ENCODE results near the gene AMBRA1. TPM values are rescaled to one million over a fixed set of nuclear protein-coding genes. Genes with fewer than 3 reads are reported as not detected.
A peak's percentile ranks its signal among the peaks of the same experiment; 100 is the strongest.

The AMBRA1 gene
- polyA plus RNA-seq, 1 experiment: 12.8 TPM

DNA sequence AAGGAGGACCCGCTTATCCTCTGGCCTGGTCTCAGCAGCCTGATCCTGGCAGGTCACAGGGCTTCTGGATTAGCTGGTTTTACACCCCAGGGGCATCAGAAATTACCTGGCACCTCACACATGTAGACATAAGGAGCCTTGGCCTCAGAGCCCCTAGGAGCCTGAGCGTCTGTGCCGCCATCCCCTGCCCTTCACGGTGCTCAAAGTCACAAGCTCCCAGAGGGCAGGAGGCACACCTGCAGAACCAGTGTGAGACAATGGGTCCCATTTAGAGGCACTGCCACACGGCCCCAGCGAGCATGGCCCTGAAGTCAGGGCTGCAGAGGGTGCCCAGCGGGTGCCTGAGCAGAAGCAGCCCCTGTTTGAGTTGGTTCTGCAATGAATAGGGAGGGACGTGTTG, 242.7 kb downstream of the AMBRA1 start:
- Histone ChIP-seq H3K4me3 (ENCODE audit: low read depth, low read length) (no peak overlapping the region), H3K27me3 (ENCODE audit: control insufficient read depth, insufficient read depth, low read length) (no peaks in the 10 kb centered on the region), H3K36me3 (ENCODE audit: control insufficient read depth, insufficient read depth, low read length) (peaks cover 2% of the 10 kb centered on the region; the same call in 1 of the 2 replicates)
- no peak for DNase-seq (ENCODE audit: low read depth)
- ChIA-PET POLR2A (no interaction called here), CTCF (interaction anchor here (1.2 to 11.0 kb wide), 4 partner anchors 12 to 37 kb away, joined by 4 to 162 read pairs (median 7); no protein-coding TSS in a partner anchor)
- TF ChIP-seq, protein P1, sequence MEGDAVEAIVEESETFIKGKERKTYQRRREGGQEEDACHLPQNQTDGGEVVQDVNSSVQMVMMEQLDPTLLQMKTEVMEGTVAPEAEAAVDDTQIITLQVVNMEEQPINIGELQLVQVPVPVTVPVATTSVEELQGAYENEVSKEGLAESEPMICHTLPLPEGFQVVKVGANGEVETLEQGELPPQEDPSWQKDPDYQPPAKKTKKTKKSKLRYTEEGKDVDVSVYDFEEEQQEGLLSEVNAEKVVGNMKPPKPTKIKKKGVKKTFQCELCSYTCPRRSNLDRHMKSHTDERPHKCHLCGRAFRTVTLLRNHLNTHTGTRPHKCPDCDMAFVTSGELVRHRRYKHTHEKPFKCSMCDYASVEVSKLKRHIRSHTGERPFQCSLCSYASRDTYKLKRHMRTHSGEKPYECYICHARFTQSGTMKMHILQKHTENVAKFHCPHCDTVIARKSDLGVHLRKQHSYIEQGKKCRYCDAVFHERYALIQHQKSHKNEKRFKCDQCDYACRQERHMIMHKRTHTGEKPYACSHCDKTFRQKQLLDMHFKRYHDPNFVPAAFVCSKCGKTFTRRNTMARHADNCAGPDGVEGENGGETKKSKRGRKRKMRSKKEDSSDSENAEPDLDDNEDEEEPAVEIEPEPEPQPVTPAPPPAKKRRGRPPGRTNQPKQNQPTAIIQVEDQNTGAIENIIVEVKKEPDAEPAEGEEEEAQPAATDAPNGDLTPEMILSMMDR (IDR thresholded peaks at IDR 0.05; ENCODE audit: insufficient read depth, low read depth, low read length): no peak

DNA sequence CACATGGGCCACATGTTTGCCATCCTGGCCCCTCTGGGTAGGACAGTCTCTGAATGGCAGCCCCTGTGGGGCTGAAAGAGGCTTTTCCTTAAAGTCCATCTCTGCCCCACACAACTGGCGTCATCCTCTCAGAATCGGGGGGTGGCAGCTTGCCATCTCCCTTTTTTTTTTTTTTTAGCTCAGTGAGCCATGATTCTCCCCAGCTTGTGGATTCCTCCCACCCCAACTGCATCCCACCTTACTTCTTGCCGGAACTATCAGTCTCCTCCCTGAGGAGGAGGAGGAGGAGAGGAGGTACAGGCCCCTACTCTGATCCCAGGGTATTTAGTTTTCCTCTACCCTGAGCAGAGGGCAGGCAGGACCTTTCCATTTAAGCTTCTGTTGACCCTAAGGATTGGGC, 243.1 kb downstream of the AMBRA1 start:
- Histone ChIP-seq H3K27me3 (ENCODE audit: control insufficient read depth, insufficient read depth, low read length) (no peaks in the 10 kb centered on the region), H3K36me3 (ENCODE audit: control insufficient read depth, insufficient read depth, low read length) (peaks cover 2% of the 10 kb centered on the region; the same call in 1 of the 2 replicates), H3K4me3 (ENCODE audit: low read depth, low read length) (no peak overlapping the region)
- POLR2A ChIA-PET: interaction anchor here (0.5 kb wide), 1 partner anchor 104 kb away, joined by 3 read pairs; no protein-coding TSS in a partner anchor
- TF ChIP-seq, protein P1 (IDR thresholded peaks at IDR 0.05; ENCODE audit: insufficient read depth, low read depth, low read length): no peak
- no peak for DNase-seq (ENCODE audit: low read depth)
- CTCF ChIA-PET: interaction anchor here (1.9 to 11.0 kb wide), 2 partner anchors 14 to 21 kb away, joined by 9 to 162 read pairs; no protein-coding TSS in a partner anchor

DNA sequence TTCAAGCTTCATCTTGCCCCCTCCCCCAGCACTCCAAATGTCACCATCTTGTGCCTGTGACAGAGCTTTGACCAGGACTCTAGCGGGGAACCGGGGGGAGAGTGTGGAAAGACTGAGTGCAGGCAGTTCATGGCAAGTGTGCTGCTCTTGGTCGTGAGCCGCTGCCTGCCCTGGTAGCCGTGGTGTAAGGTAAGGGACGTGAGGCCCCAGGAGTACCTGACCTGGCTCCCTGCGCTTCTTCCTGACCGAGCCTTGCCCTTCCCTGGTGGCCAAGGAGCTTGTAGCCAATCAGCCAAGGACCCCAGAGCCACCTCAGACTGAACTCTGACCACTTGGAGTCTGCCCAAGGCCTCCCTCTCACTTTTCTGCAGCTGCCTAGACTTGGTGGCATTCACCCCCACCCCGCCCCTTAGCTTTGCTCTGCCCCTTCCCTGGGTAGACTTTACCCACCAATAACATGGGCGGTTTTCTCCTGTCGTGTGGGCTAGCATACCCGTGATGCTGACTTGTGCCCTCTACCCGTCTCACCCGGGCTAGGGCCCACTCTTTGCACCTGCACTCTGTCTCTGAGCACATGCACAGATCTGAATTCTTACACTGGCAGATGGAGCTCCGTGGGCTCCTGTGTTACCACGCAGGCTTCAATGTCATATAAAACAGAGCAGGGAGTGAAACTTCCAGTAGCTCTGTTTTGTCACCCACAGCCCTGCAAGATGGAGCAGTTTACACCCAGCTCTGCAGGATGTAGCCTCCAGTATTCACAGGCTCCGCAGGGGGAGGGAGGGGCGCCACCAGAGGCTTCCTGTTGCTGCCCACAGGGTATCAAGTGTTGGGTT, 245.0 kb downstream of the AMBRA1 start:
- no peak for DNase-seq (ENCODE audit: low read depth)
- peaks cover 2% of the 10 kb centered on the region; the same call in 1 of the 2 replicates for H3K36me3 ChIP-seq (ENCODE audit: control insufficient read depth, insufficient read depth, low read length)
- ChIA-PET CTCF (interaction anchor here (0.8 to 11.0 kb wide), 3 partner anchors 10 to 189 kb away, joined by 3 to 162 read pairs (median 5); no protein-coding TSS in a partner anchor), POLR2A (no interaction called here)
- TF ChIP-seq, protein P1 (IDR thresholded peaks at IDR 0.05; ENCODE audit: insufficient read depth, low read depth, low read length): no peak
- H3K27me3 ChIP-seq (ENCODE audit: control insufficient read depth, insufficient read depth, low read length): no peaks in the 10 kb centered on the region
- H3K4me3 ChIP-seq (ENCODE audit: low read depth, low read length): peak overlapping the region; percentile 95

DNA sequence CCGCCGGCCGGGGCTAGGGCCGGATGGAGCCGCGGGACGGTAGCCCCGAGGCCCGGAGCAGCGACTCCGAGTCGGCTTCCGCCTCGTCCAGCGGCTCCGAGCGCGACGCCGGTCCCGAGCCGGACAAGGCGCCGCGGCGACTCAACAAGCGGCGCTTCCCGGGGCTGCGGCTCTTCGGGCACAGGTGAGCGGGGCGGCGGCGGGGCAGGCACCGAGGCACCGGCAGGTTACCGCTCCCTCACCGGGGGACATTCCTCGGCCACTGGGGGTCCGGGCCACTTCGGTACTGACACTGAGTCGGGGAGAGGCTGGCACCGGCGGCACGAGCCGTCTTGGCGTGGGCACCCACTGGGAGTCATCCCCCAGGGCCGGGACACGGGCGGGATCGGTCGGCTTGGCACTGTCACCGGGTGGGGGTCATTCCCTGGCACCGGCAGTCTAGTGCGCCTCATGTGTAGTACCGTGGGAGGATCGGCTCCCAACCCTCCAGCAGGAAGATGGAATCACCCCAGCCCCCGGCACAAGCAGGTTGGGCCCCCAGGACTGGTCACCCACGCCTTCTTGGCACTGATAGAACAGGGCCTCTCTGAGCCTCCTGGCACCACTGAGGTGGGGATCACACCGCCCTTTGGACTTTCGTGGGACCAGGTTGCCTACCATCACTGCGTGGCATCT, 246.0 kb downstream of the AMBRA1 start:
- DNase-seq (ENCODE audit: low read depth): no peak
- Histone ChIP-seq H3K27me3 (ENCODE audit: control insufficient read depth, insufficient read depth, low read length) (no peaks in the 10 kb centered on the region), H3K4me3 (ENCODE audit: low read depth, low read length) (peak overlapping the region; percentile 95), H3K36me3 (ENCODE audit: control insufficient read depth, insufficient read depth, low read length) (peaks cover 2% of the 10 kb centered on the region; the same call in 1 of the 2 replicates)
- TF ChIP-seq, protein P1 (IDR thresholded peaks at IDR 0.05; ENCODE audit: insufficient read depth, low read depth, low read length): no peak
- ChIA-PET CTCF (interaction anchor here (0.6 to 11.0 kb wide), 15 partner anchors 9 to 177 kb away, joined by 3 to 162 read pairs (median 4); no protein-coding TSS in a partner anchor), POLR2A (no interaction called here)

Measured in BJ (cell line).